OCI-LY3 (cell line): Measurements from ENCODE around the gene TLL2.

Experiments used
- H2AFZ ChIP-seq: fragments of 200-600, 300-600 bp; shearing (Covaris generic); 2 replicates; pipeline ENCODE4 v1.6.0; 2014; ENCODE audit warnings: antibody characterized with exemption, low read depth, low read length
- H3K27ac ChIP-seq: fragments of 200-600, 300-600 bp; sonication (generic); 2 replicates; pipeline ENCODE4 v1.5.1; 2014; ENCODE audit warnings: mild to moderate bottlenecking, low read length, moderate library complexity, mixed read lengths
- H3K27me3 ChIP-seq: fragments of 200-600, 300-600 bp; sonication (generic); 2 replicates; pipeline ENCODE4 v1.6.1; 2014; ENCODE audit warnings: low read depth, low read length, mixed read lengths
- H3K36me3 ChIP-seq: fragments of 200-600, 300-600 bp; sonication (generic); replicated peaks from 2 replicates; pipeline ENCODE3; 2014; ENCODE audit warnings: low read depth, low read length, mixed read lengths
- H3K4me1 ChIP-seq: fragments of 300-600, 200-600 bp; sonication (generic); 2 replicates; pipeline ENCODE4 v1.6.1; 2014; ENCODE audit warnings: low read length, mixed read lengths
- H3K4me2 ChIP-seq: fragments of 200-600, 300-600 bp; sonication (generic); 2 replicates; pipeline ENCODE4 v1.6.1; 2014; ENCODE audit warnings: low read length, mixed read lengths
- H3K4me3 ChIP-seq: fragments of 300-600, 200-600 bp; sonication (generic); 2 replicates; pipeline ENCODE4 v1.5.1; 2014; ENCODE audit warnings: antibody characterized with exemption, mild to moderate bottlenecking, low read length, moderate library complexity
- H3K79me2 ChIP-seq: fragments of 300-600, 200-600 bp; shearing (Covaris generic); 2 replicates; pipeline ENCODE4 v1.6.1; 2014; ENCODE audit warnings: mild to moderate bottlenecking, low read length, mixed read lengths
- H3K9ac ChIP-seq: fragments of 300-600, 200-600 bp; shearing (Covaris generic); 2 replicates; pipeline ENCODE4 v1.6.0; 2014; ENCODE audit warnings: mild to moderate bottlenecking, low read length, moderate library complexity
- H3K9me3 ChIP-seq: fragments of 200-600, 300-600 bp; shearing (Covaris generic); 2 replicates; pipeline ENCODE4 v1.6.1; 2014; ENCODE audit warnings: low read length, mixed read lengths; ENCODE audit not compliant: insufficient read depth
- H4K20me1 ChIP-seq: fragments of 200-600, 300-600 bp; sonication (generic); 2 replicates; pipeline ENCODE4 v1.6.1; 2016; ENCODE audit warnings: low read length, mixed read lengths; ENCODE audit not compliant: insufficient read depth
- EZH2phosphoT487 ChIP-seq: fragments of 200-600 bp; shearing (Covaris generic); IDR thresholded peaks from 2 replicates; pipeline ENCODE4 v1.6.1; 2018; ENCODE audit warnings: antibody characterized with exemption, mixed run types, low read depth
- TF ChIP-seq, protein P1 (sequence below): fragments of 200-600, 300-600 bp; sonication (generic); IDR thresholded peaks from 2 replicates; pipeline ENCODE4 v1.5.1; 2014; ENCODE audit warnings: antibody characterized with exemption, low read length, low read depth

TLL2 gene

DNA sequence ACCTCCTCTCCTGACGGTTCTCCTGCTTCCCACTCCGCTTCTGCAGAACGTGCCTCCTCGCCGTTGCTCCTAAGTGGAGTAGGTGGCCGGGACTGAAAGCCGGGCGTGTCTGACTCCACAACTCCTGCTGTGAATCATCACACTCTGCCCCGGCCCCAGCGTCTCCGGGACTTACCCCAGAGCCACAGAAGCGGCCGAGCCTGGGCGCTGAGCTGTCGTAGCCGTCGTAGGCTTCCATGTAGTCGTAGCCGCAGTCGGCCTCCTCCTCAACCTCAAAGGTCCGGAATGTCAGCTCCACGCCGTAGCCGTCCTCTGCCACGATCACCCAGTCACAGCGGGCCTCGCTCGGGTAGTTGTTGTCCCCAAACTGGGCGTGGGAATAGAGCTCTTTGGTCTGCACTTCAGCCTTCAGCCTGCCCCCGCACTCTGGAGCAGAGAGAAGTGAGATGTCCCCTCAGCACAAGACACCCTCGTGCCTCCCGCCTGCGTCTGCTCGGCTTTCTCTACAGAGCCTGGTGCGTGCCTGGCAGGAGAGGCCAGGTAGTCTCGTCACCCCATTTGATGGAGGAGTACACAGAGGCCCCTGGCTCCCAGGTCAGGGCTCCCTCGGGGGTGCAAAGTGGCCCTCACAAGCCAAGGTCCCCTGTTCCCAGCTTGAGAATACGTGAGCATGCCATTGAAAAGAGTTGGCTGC lies 143.7 kb downstream of the TLL2 start:
- H3K9me3 ChIP-seq: no peaks in the 10 kb centered on the region
- H3K9ac ChIP-seq: no peak overlapping the region
- no peak overlapping the region for H2AFZ ChIP-seq
- no peaks in the 10 kb centered on the region for H3K36me3 ChIP-seq
- no peak for TF ChIP-seq EZH2phosphoT487
- TF ChIP-seq, protein P1, sequence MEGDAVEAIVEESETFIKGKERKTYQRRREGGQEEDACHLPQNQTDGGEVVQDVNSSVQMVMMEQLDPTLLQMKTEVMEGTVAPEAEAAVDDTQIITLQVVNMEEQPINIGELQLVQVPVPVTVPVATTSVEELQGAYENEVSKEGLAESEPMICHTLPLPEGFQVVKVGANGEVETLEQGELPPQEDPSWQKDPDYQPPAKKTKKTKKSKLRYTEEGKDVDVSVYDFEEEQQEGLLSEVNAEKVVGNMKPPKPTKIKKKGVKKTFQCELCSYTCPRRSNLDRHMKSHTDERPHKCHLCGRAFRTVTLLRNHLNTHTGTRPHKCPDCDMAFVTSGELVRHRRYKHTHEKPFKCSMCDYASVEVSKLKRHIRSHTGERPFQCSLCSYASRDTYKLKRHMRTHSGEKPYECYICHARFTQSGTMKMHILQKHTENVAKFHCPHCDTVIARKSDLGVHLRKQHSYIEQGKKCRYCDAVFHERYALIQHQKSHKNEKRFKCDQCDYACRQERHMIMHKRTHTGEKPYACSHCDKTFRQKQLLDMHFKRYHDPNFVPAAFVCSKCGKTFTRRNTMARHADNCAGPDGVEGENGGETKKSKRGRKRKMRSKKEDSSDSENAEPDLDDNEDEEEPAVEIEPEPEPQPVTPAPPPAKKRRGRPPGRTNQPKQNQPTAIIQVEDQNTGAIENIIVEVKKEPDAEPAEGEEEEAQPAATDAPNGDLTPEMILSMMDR: no peak
- H3K4me3 ChIP-seq: no peak overlapping the region
- peaks cover 3% of the 10 kb centered on the region; the same call in 1 of the 2 replicates for H3K4me1 ChIP-seq
- no peaks in the 10 kb centered on the region for H4K20me1 ChIP-seq
- no peaks in the 10 kb centered on the region for H3K79me2 ChIP-seq
- H3K27ac ChIP-seq: no peak overlapping the region
- H3K27me3 ChIP-seq: peaks cover 11% of the 10 kb centered on the region
- H3K4me2 ChIP-seq: no peak overlapping the region; the same call in 1 of the 2 replicates

DNA sequence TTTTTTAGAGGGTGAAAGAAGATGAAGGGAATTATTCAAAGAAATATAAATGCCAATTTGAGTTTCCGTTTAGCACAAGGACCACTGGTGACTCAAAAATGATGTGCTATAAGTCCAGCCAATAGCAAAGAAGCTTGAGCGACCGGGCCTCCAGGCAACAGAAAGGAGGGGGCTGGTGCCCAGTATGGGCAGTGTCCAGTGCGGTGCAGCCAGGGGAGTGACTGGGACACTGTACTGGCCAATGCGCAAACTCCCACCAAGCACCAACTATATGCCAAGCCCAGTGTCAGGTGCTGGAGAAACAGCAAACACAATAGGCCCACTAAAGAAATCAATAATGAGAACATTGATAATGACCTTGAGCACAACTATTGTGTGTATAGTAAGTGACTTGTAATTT lies 144.8 kb downstream of the TLL2 start:
- H2AFZ ChIP-seq: no peak overlapping the region
- H3K4me2 ChIP-seq: no peak overlapping the region
- H3K9ac ChIP-seq: no peak overlapping the region
- no peaks in the 10 kb centered on the region for H3K4me1 ChIP-seq
- TF ChIP-seq, protein P1: no peak
- TF ChIP-seq EZH2phosphoT487: no peak
- H4K20me1 ChIP-seq: no peaks in the 10 kb centered on the region
- H3K4me3 ChIP-seq: no peak overlapping the region
- no peak overlapping the region for H3K27ac ChIP-seq
- no peaks in the 10 kb centered on the region for H3K36me3 ChIP-seq
- H3K79me2 ChIP-seq: no peaks in the 10 kb centered on the region
- H3K27me3 ChIP-seq: peaks cover 8% of the 10 kb centered on the region
- H3K9me3 ChIP-seq: no peaks in the 10 kb centered on the region

DNA sequence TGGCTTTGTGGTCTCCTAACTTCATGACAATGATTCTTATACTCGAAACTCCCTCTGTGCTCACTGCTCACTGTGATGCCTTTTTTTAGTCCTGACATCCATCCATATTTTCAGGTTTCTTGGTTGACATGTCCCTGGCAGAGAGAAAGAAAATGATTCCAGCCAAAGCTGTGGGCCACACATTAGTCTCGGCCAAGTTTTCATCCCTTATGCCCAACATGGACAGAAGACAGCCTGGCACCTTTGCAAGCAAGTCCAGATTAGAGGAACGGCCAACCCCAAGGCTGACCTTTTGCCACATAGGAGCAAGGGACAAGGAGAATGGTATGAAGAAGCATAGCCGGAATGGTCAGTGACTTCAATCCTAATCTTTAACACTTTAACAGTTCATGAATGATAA lies 146.3 kb downstream of the TLL2 start:
- no peaks in the 10 kb centered on the region for H3K4me1 ChIP-seq
- no peaks in the 10 kb centered on the region for H3K36me3 ChIP-seq
- H3K27ac ChIP-seq: no peak overlapping the region
- no peak overlapping the region for H3K4me3 ChIP-seq
- no peak overlapping the region for H3K4me2 ChIP-seq
- peaks cover 4% of the 10 kb centered on the region; the same call in 1 of the 2 replicates for H3K27me3 ChIP-seq
- H4K20me1 ChIP-seq: no peaks in the 10 kb centered on the region
- TF ChIP-seq, protein P1: no peak
- no peak for TF ChIP-seq EZH2phosphoT487
- no peaks in the 10 kb centered on the region for H3K9me3 ChIP-seq
- H3K9ac ChIP-seq: no peak overlapping the region
- H2AFZ ChIP-seq: no peak overlapping the region
- no peaks in the 10 kb centered on the region for H3K79me2 ChIP-seq

DNA sequence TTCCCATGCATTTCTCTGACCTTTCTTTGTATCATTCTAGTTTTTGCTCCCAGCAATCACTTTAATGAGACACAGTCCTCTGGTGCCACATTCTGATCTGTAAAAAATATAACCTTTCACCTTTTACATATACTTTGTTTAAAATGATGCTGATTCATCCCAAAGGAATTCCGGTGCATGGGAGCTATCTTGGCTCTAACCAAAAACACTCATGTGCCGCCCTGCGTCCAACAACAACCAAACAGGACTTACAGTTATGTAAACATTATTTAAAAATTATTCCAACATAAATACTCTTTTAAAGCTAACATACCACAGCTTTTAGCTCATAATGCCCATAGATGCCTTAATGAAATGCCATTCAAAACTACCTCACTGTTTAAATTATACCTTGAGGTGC lies 147.2 kb downstream of the TLL2 start:
- H3K4me1 ChIP-seq: no peaks in the 10 kb centered on the region
- no peaks in the 10 kb centered on the region for H3K9me3 ChIP-seq
- no peaks in the 10 kb centered on the region; the same call in 1 of the 2 replicates for H3K27me3 ChIP-seq
- no peak overlapping the region for H2AFZ ChIP-seq
- H3K27ac ChIP-seq: no peak overlapping the region
- no peaks in the 10 kb centered on the region for H3K79me2 ChIP-seq
- no peak overlapping the region for H3K9ac ChIP-seq
- H3K36me3 ChIP-seq: no peaks in the 10 kb centered on the region
- no peak overlapping the region for H3K4me2 ChIP-seq
- TF ChIP-seq, protein P1: no peak
- no peak for TF ChIP-seq EZH2phosphoT487
- no peak overlapping the region for H3K4me3 ChIP-seq
- no peaks in the 10 kb centered on the region for H4K20me1 ChIP-seq
